HepG2 (cell line): ENCODE results near the gene PRDX2. TPM values are rescaled to one million over a fixed set of nuclear protein-coding genes. Genes with fewer than 3 reads are reported as not detected.

Experiments
- ATF4 ChIP-seq, 2 experiments: fragments of 450-650 bp in 1 of 2; sonication (generic) in 1 of 2; formaldehyde crosslinking; IDR thresholded peaks; 2 replicates each; pipeline versions ENCODE4 v1.5.0 to v1.8.0; 2020 to 2022; ENCODE audit warnings: mild to moderate bottlenecking in 1 of 2, missing genetic modification reagents in 1 of 2
- GATA4 ChIP-seq: sonication (generic); IDR thresholded peaks from 2 replicates; pipeline ENCODE4 v1.6.1; 2016; ENCODE audit warnings: antibody characterized with exemption, low read depth, borderline replicate concordance
- IKZF1 ChIP-seq: fragments of 450-650 bp; IDR thresholded peaks from 2 replicates; pipeline ENCODE4 v1.7.1; 2016
- IRF9 ChIP-seq: sonication (generic); formaldehyde crosslinking; IDR thresholded peaks from 2 replicates; pipeline ENCODE4 v1.8.0; 2022; ENCODE audit warnings: missing genetic modification reagents, mild to moderate bottlenecking, borderline replicate concordance
- NFE2 ChIP-seq: sonication (generic); formaldehyde crosslinking; IDR thresholded peaks from 2 replicates; pipeline ENCODE4 v1.4.0; 2020; ENCODE audit warnings: missing genetic modification reagents
- TOE1 ChIP-seq: sonication (generic); formaldehyde crosslinking; IDR thresholded peaks from 2 replicates; pipeline ENCODE4 v1.4.0; 2020; ENCODE audit warnings: mild to moderate bottlenecking, missing genetic modification reagents
- ZBTB49 ChIP-seq: sonication (generic); formaldehyde crosslinking; IDR thresholded peaks from 2 replicates; pipeline ENCODE4 v1.4.0; 2020; ENCODE audit warnings: missing genetic modification reagents, borderline replicate concordance
- ZFP37 ChIP-seq: sonication (generic); formaldehyde crosslinking; IDR thresholded peaks from 2 replicates; pipeline ENCODE4 v1.4.0; 2020; ENCODE audit warnings: missing genetic modification reagents, borderline replicate concordance
- ZNF12 ChIP-seq: sonication (generic); formaldehyde crosslinking; IDR thresholded peaks from 2 replicates; pipeline ENCODE4 v1.5.0; 2020; ENCODE audit warnings: missing genetic modification reagents
- ZNF207 ChIP-seq: fragments of 450-650 bp; IDR thresholded peaks from 2 replicates; pipeline ENCODE4 v1.6.1; 2016; ENCODE audit warnings: antibody characterized with exemption, borderline replicate concordance
- ZNF225 ChIP-seq: sonication (generic); formaldehyde crosslinking; IDR thresholded peaks from 2 replicates; pipeline ENCODE4 v1.4.0; 2020; ENCODE audit warnings: mild to moderate bottlenecking, missing genetic modification reagents
- ZNF264 ChIP-seq: sonication (generic); formaldehyde crosslinking; IDR thresholded peaks from 2 replicates; pipeline ENCODE4 v1.4.0; 2020; ENCODE audit warnings: missing genetic modification reagents
- ZNF407 ChIP-seq: sonication (generic); formaldehyde crosslinking; IDR thresholded peaks from one replicate; pipeline ENCODE4 v1.5.1; 2020; ENCODE audit warnings: mild to moderate bottlenecking, missing genetic modification reagents; ENCODE audit errors: not compliant biosample characterization
- ZNF570 ChIP-seq: sonication (generic); formaldehyde crosslinking; IDR thresholded peaks from 2 replicates; pipeline ENCODE4 v1.4.0; 2020; ENCODE audit warnings: mild to moderate bottlenecking, missing genetic modification reagents, borderline replicate concordance
- ZNF749 ChIP-seq: sonication (generic); formaldehyde crosslinking; IDR thresholded peaks from 2 replicates; pipeline ENCODE4 v1.8.0; 2022; ENCODE audit warnings: mild to moderate bottlenecking, missing genetic modification reagents, moderate library complexity, borderline replicate concordance
- ZNF790 ChIP-seq: sonication (generic); formaldehyde crosslinking; IDR thresholded peaks from 2 replicates; pipeline ENCODE4 v1.8.0; 2022; ENCODE audit warnings: missing genetic modification reagents, mild to moderate bottlenecking, borderline replicate concordance
- polyA plus RNA-seq, 8 experiments: library from polyadenylated mRNA; depleted of rRNA in 3 of 8; stranded (reverse) in 7 of 8; unstranded in 1 of 8; fragments of >200 nt; fragmentation: Illumina TruSeq in 4 of 8; extraction: Trizol in 4 of 8; gene quantifications; 2 replicates each; pipeline versions ENCODE4 v1.2.1 to v1.2.3, GENCODE V29; 2011 to 2016; ENCODE audit warnings: low read depth in 4 of 8, missing spikeins in 1 of 8, mixed read lengths in 1 of 8; ENCODE audit not compliant: insufficient read depth in 1 of 8
- total RNA-seq, 5 experiments: library from RNA; depleted of rRNA; stranded (reverse); fragments of >200 nt; fragmentation: Illumina TruSeq; extraction: Trizol; gene quantifications; 2 replicates each; pipeline ENCODE4 v1.2.3, GENCODE V29; 2016; ENCODE audit warnings: low read depth in 1 of 5

PRDX2 gene
- total and polyA plus RNA-seq, 2 of the 13 experiments (the other 11 are each of a cell fraction or from before 2014, with no cell fraction given): 218 to 381 TPM

- TF ChIP-seq ZNF12 (CRISPR knock-in tag): peak; percentile 52; the same call in 1 of the 2 replicates
- no peak for TF ChIP-seq ZNF264 (CRISPR knock-in tag)
- no peak for TF ChIP-seq IRF9 (CRISPR knock-in tag)
- no peak for TF ChIP-seq ZBTB49 (CRISPR knock-in tag)
- TF ChIP-seq NFE2 (CRISPR knock-in tag): no peak
- TF ChIP-seq ZNF407: no peak
- TF ChIP-seq ZNF749 (CRISPR knock-in tag): no peak
- TF ChIP-seq ZNF570 (CRISPR knock-in tag): no peak
- no peak for TF ChIP-seq ZFP37 (CRISPR knock-in tag)
- no peak for TF ChIP-seq TOE1 (CRISPR knock-in tag)
- peak; percentile 76; the same call in 1 of the 2 replicates for TF ChIP-seq ZNF225 (CRISPR knock-in tag)
- TF ChIP-seq ATF4 (CRISPR knock-in tag; IDR thresholded peaks at IDR 0.05): no peak
- no peak for TF ChIP-seq ZNF207
- TF ChIP-seq ZNF790 (CRISPR knock-in tag): no peak
- TF ChIP-seq GATA4: no peak
- no peak for TF ChIP-seq IKZF1
Measured at GRCh38 chr19:12766051-12766521, 35.5 kb downstream of the PRDX2 start (continued).
